ENCODE measurements around the gene PDCD11.
A peak's percentile ranks its signal among the peaks of the same experiment; 100 is the strongest.
"Not testable (repeated sequence)": the region's sequence is repeated elsewhere in the genome, so short reads cannot be mapped to it uniquely, and the experiment has no call there.

The PDCD11 gene, protein sequence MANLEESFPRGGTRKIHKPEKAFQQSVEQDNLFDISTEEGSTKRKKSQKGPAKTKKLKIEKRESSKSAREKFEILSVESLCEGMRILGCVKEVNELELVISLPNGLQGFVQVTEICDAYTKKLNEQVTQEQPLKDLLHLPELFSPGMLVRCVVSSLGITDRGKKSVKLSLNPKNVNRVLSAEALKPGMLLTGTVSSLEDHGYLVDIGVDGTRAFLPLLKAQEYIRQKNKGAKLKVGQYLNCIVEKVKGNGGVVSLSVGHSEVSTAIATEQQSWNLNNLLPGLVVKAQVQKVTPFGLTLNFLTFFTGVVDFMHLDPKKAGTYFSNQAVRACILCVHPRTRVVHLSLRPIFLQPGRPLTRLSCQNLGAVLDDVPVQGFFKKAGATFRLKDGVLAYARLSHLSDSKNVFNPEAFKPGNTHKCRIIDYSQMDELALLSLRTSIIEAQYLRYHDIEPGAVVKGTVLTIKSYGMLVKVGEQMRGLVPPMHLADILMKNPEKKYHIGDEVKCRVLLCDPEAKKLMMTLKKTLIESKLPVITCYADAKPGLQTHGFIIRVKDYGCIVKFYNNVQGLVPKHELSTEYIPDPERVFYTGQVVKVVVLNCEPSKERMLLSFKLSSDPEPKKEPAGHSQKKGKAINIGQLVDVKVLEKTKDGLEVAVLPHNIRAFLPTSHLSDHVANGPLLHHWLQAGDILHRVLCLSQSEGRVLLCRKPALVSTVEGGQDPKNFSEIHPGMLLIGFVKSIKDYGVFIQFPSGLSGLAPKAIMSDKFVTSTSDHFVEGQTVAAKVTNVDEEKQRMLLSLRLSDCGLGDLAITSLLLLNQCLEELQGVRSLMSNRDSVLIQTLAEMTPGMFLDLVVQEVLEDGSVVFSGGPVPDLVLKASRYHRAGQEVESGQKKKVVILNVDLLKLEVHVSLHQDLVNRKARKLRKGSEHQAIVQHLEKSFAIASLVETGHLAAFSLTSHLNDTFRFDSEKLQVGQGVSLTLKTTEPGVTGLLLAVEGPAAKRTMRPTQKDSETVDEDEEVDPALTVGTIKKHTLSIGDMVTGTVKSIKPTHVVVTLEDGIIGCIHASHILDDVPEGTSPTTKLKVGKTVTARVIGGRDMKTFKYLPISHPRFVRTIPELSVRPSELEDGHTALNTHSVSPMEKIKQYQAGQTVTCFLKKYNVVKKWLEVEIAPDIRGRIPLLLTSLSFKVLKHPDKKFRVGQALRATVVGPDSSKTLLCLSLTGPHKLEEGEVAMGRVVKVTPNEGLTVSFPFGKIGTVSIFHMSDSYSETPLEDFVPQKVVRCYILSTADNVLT (N-terminal part only)

DNA sequence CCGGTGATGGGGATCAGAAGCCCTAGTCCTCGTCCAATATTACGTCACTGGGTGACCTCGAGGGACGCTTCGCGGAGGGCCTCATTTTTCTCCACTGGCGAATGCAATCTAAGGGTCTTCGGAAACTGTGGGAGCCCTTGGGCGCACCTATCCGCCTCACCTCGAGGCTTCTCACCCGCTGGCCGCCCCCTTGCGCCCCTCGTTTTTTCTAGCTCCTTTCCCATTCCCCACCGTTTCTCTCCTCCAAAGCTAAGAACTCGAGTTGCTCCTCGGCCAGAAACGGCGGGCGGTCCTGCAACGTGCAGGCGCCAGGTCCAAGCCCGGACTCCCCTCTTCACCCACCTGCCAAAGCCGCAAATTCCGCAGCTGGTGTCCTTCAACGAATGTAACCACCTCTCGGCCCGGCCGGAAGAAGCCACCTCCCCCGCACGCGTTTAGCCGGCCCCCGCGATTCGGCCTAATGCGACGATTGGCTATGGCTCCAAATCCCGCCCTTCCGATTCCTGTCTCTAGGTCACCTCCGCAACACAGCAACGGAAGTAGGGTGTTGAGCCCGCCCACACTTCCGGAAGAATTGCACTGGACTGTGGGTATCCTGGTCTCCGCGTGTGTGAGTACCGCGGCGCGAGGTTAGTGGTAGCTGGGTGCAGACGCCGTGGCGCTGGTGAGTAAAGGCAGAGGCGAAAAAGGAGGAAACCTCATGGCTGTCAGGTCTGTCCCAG, at the start of gene PDCD11, which contains the start of gene ATP5MK:
Gene PDCD11 (plus strand): TSS at position 560 of the 722 bp plus-strand sequence. CDS start 1,801 bp downstream, outside the sequence.
Gene ATP5MK (minus strand): TSS at position 409 of the 722 bp plus-strand sequence. CDS start 4,018 bp downstream, outside the sequence.
- DNase-seq, result peak; percentile 99

DNA sequence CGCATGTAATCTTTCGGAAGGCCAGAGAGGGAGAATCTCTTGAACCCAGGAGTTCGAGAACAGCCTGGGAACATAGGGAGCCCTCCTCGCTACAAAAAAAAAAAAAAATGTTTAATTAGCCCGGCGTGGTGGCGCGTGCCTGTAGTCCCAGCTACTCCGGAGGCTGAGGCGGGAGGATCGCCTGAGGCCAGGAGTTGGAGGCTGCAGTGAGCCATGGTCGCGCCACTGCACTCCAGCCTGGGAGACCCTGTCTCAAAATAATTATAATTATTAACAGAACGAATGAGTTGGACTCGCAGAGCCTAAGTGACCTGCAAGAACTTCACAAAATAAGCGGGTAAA, 46.3 kb upstream of the PDCD11 start:
- DNase-seq, result no peak

DNA sequence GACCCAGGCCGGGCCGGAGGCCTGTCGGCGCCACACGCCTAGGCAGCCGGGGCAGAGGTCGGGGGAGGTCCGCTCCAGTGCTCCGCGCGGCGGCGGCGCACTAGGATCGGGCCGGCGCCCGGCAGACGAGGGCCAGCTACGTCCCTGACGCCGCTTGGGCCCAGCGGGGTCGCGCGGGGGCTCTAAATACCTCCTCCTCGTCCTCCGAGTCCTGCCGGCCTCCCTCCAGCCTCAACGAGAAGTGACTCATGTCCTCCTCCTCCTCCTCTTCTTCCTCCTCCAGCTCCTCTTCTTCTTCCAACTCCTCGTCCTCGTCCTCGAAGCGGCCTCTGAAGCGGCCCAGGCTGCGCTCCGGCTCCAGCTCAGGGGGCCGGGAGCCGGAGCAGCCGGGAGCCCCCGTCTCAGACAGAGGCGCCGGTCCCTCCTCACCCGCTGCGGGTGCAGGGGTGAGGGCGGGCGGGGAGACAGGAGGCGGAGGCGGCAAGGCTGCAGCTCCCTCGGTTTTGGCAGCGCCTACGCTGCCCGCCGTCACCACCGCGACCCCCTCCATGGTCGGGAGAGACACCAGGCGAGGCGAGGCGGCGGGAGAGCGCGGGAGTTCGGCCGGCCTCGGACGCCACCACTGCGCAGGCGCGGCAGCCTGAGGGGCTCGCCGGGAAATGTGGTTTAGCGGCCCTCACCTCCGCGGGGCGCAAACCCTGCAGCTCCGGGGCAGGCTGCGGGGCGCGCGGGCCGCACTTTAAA, 45.7 kb upstream of the PDCD11 start, which contains the start of gene PCGF6:
Gene PCGF6 (minus strand): TSS at position 624 of the 744 bp plus-strand sequence. CDS start 74 bp downstream, at position 550.
- DNase-seq, result peak; percentile 89

DNA sequence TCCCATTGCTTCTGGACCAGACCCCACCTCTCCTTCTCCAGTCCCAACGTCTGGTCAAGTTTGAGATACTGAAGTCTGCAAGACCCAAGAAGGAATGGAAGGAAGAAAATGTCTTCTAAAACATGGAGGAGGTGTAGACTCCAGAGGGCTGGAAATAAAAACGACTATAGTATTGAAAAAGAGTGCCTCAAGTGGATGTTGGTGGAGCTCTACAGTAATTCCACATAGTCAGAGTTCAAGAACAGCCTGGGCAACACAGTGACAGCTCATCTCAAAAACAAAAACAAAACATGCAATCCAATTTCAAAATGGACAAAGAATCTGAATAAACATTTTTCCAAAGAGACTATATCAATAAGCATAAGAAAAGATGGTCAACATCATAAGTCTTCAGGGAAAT, 43.1 kb upstream of the PDCD11 start:
- no peak for DNase-seq

DNA sequence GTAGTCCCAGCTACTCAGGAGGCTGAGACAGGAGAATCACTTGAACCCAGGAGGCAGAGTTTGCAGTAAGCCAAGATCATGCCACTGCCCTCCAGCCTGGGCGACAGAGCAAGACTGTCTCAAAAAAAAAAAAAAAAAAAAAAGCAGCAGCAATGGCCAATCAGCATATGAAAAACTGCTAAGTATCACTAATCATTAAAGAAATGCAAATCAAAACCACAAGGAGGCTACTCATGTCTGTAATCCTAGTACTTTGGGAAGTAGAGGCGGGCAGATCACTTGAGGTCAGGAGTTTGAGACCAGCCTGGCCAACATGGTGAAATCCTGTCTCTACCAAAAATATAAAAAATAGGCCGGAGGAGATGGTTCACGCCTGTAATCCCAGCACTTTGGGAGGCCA, 41.9 kb upstream of the PDCD11 start:
- not testable (repeated sequence) for DNase-seq

DNA sequence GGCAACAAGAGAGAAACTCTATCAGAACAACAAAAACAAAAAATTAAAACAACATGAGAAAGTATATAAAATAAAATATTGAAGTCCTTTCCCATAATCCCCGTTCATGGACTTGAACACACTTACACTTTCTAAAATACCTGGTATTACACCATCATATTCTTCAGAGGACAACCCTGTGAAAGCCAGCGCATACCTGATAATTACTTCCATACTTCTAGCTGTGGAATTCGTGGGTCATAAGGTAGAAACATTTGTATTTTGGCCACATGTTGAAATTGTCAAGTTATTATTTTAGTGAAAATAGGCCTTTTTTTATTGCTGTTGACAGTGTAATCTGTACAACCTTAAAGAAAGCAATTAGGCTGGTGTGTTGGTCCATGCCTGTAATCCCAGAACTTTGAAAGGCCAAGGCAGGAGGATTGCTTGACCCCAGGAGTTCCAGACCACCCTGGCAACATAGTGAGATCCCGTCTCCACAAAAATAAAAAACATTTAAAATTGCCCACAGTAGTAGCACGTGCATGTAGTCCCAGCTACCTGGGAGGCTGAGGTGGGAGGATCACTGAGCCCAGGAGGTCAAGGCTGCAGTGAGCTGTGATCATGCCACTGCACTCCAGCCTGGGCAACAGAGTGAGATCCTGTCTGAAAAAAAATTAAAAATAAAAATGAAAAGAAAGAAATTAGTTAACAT, 40.4 kb upstream of the PDCD11 start:
- DNase-seq, result no peak

DNA sequence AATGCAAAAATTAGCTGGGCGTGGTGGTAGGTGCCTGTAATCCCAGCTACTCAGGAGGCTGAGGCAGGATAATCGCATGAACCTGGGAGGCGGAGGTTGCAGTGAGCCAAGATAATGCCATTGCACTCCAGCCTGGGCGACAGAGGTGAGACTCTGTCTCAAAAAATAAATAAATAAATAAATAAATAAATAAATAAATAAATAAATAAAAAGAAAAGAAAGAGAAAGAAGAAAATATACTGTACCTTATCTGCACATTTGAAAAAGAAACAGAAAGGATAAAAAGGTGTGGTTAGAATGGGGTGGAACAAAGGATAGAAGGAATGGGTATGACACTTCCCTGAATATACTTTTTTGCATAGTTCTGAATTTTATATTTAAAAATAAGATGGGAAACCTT, 36.9 kb upstream of the PDCD11 start:
- not testable (repeated sequence) for DNase-seq

DNA sequence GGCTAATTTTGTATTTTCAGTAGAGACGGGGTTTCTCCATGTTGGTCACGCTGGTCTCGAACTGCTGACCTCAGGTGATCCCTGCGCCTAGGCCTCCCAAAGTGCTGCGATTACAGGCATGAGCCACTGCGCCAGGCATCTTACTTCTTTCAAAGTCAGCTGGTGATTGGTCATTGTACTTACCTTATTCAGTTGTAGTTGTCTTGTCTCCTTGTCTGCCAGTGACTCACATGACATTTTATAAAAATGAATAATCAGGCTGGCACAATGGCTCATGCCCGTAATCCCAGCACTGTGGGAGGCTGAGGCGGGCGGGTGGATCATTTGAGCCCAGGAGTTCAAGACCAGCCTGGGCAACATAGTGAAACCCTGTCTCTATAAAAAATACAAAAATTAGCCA, 35.6 kb upstream of the PDCD11 start:
- DNase-seq, result not testable (repeated sequence)

DNA sequence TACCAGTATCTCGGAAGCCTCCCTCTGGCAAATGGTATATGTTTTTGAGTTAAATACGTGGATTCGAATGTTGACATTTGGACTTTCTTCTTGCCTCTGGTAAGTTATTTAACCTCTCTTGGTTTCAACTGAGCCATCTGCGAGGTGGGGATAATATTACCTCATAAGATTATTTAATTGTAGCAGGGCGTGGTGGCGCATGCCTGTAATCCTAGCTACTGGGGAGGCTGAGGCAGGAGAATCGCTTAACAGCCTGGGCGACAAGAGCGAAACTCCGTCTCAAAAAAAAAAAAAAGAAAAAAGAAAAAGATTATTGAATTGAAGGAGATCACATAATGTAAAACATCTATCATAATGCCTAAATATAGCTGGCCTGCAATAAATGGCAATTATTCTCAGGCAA, 29.0 kb upstream of the PDCD11 start:
- DNase-seq, result no peak

DNA sequence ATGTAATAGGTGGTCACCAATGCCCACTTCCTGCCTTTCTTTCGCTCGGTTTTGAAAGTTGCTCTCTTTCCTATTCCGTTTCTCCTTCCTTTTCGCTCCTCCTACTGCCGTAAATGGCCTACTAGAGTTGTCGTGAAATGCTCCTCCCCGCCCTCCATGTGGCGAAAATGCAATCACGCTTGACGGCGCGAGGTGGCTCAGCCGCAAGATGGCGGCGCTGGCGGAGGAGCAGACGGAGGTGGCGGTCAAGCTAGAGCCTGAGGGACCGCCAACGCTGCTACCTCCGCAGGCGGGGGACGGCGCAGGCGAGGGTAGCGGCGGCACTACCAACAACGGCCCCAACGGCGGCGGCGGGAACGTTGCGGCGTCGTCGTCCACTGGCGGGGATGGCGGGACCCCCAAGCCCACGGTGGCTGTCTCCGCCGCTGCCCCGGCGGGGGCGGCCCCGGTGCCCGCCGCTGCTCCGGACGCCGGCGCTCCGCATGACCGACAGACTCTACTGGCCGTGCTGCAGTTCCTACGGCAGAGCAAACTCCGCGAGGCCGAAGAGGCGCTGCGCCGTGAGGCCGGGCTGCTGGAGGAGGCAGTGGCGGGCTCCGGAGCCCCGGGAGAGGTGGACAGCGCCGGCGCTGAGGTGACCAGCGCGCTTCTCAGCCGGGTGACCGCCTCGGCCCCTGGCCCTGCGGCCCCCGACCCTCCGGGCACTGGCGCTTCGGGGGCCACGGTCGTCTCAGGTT, 28.5 kb upstream of the PDCD11 start, which contains the start of gene TAF5:
Gene TAF5 (plus strand): TSS at position 195 of the 737 bp plus-strand sequence. CDS start 14 bp downstream, at position 209.
- peak; percentile 96 for DNase-seq

DNA sequence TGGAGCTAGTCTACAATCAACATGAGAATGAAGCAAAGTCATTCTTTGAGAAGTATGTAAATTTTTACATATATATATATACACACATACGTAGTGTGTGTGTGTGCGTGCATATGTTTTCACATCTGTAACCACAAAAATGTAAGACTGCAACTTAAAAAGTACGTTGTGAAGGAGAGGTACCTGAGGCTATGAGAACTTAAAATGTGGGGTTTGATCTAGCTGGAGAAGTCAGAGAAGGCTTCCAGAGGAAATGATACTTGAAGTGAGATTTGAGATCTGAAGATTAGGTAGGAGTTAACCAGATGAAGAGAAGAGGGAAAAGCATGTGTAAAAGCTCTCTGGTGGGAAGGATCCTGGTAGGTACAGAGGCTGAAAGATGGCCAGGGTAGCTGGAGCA, 22.9 kb upstream of the PDCD11 start:
- DNase-seq, result peak; percentile 12

DNA sequence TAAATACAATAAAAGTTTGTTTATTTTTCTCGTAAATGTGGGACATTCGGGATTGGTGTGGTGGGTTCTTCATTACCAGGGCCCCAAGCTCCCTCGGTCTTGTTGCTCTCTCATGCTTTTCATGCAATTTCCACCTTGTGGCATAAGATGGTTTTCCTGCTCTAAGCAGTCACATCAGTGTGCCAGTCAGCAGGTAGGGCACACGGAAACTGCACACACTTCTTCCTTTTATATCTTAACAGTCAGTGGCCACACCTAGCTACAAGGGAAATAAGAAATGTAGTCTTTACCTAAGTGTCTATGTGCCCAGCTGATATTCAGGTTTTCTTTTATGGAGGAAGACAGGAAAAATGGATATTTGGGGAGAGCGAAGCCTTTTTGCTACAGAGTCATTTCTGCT, 22.2 kb upstream of the PDCD11 start:
- no peak for DNase-seq

DNA sequence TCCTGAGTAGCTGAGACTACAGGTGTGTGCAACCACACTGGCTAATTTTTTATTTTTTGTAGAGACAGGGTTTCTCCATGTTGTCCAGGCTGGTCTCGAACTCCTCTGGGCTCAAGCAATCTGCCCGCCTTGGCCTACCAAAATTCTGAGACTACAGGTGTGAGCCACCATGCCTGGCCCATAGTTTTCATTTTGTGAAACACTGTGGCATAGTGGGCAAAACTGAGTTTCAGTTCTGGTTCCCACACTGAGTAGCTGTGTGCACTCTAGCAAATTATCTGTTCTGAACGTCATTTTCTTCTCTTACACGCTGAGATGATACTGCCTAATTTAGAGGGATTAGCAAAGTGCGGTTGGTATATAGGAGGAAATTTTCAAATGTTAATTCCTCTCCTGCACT, 13.7 kb upstream of the PDCD11 start:
- no peak for DNase-seq

DNA sequence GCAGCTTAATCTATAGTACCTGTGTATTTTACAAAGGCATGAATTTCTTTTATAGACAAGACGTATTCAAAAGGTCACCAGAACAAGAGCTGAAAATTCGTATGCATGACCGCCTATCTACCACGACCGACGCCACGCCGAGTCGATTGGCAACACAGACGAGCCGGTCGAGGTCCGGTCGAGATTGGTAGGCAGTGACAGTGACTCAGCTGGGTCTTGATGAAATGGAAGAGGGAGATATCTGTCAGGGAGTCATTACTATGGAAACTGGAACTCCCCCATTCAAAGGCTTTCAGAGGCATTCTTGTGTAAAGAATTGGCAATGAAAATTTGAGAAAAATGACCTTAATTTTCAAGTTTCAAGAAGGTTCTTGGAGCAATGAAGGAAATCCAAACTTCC, 2.2 kb upstream of the PDCD11 start:
- no peak for DNase-seq

DNA sequence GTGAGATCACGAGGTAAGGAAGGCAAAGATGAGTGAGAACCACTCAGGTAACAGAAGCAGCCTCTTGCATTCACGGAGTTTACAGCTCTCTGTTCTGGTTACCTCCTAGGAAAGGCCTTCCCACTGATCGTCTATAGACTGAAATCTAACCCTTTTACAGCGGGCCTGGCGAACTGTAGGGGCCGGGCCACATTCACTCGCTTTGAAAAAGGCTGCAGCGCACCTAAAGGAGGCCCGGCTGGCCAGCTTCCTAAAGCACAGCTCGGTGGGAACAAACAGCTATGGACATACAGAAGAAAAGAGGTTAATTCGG, 716 bp upstream of the PDCD11 start:
- DNase-seq, result no peak

DNA sequence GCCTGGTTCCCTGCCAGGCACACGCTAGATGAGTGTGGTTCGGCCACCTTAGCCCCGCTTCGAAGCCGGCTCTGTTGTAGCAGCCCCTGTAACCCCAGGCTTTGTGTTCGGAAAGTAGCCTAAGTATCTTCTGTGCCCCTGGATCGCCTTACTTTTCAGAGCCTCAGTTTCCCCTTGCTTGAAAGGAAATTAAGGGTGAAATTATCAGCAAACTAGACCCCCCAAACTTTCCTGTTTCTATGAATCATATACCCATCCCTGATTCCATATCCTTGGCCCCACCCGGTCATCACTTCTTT, 312 bp downstream of the PDCD11 start:
- peak; percentile 11 for DNase-seq

DNA sequence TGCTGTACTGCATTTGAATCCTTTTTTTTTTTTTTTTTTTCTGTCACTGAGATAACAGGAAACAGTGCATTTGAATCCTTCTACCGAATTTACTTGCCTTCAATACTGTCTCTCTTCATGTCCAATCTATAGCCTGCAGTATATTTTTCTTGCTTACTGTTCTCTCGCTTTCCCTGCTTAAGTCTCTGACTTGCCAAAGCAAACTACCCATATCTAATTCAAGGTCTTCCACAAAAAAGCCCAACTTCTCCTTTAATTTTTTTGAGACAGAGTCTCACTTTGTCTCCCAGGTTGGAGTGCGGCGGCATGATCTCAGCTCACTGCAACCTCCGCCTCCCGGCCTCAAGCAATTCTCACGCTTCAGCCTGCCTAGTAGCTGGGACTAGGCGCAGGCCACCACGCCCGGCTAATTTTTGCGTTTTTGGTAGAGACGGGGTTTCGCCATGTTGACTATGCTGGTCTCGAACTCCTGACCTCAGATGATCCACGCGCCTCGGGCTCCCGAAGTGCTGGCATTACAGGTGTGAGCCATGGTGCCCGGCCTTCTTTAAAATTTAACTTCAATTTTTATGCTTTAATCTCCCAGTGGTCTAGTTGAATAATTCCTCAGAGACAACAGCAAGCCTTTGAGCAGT, 882 bp downstream of the PDCD11 start:
- DNase-seq, result no peak

DNA sequence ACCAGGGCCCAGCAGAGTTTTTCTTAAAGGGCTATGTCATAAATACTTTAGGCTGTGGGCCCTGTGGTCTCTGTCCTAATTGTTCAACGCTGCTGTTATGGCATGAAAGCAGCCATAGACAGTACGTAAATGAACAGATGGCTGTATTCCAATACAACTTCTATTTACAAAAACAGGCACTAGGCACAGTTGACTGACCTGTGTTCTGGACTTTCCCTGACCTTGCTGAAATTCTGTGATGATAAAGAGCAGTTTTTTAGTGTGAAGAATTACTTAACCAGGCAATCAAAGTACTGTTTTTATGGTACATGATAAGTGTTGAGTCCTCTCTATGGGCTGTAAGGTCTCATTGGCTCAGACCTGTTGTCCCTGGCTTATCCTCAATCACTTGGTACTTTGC, 17.1 kb downstream of the PDCD11 start:
- no peak for DNase-seq

DNA sequence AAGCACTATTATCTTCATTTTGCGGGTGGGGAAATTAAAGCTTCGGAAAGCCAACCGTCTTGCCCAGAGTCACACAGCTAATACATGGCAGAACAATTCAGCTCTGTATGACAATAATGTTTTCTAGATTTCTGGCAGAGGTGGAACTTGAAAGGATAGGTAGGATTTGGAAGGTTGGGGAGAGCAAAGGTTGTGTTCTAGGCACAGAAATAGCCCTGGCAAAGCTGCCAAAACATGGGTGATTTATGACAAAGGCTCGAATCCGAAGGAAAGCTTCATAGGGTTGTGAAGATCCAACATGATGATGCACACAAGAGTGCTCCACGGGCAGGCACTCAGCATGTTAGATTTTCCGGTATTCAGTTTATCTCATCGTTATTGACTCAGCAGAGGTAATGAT, 19.2 kb downstream of the PDCD11 start:
- no peak for DNase-seq
